Fibroblast of lung (primary cell): ENCODE data around the gene RNF128.

ENCODE experiments used
- EZH2 ChIP-seq: IDR thresholded peaks from 2 replicates; pipeline ENCODE4 v1.5.1; 2012; ENCODE audit warnings: low read length, control low read depth, mild to moderate bottlenecking; ENCODE audit errors: missing control alignments
- TF ChIP-seq, protein P1 (sequence below), 2 donors: IDR thresholded peaks in 1 of 2; conservative IDR thresholded peaks in 1 of 2; 1 replicate in 1 of 2; 2 replicates in 1 of 2; pipeline ENCODE4 v1.5.1; 2011 to 2012; ENCODE audit warnings: low read length in 2 of 2, control low read depth in 1 of 2, inconsistent platforms in 1 of 2, low read depth in 1 of 2, mild to moderate bottlenecking in 1 of 2

DNA sequence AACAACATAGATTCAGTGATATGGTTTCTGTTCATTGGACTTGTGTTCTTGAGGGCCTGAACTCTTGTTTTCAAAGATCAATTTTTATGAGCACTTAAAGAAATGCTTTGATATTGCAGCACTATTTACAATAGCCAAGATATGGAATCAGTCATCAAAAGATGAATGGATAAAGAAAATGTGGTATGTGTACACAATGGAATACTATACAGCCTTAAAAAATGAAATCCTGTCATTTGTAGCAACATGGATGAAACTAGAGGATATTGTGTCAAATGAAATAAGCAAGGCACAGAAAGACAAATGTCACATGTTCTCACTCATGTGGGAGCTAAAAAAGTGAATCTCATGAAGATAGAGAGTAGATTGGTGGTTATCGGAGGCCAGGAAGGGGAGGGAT is 21.9 kb downstream of the RNF128 start:
- TF ChIP-seq, protein P1, sequence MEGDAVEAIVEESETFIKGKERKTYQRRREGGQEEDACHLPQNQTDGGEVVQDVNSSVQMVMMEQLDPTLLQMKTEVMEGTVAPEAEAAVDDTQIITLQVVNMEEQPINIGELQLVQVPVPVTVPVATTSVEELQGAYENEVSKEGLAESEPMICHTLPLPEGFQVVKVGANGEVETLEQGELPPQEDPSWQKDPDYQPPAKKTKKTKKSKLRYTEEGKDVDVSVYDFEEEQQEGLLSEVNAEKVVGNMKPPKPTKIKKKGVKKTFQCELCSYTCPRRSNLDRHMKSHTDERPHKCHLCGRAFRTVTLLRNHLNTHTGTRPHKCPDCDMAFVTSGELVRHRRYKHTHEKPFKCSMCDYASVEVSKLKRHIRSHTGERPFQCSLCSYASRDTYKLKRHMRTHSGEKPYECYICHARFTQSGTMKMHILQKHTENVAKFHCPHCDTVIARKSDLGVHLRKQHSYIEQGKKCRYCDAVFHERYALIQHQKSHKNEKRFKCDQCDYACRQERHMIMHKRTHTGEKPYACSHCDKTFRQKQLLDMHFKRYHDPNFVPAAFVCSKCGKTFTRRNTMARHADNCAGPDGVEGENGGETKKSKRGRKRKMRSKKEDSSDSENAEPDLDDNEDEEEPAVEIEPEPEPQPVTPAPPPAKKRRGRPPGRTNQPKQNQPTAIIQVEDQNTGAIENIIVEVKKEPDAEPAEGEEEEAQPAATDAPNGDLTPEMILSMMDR (conservative IDR thresholded peaks at IDR 0.05 in 1 of 2, IDR thresholded peaks at IDR 0.05 in 1 of 2; ENCODE audit: low read depth in 1 of 2, low read length in 2 of 2) = no peak
- no peak for TF ChIP-seq EZH2
